Neural progenitor cell (in vitro differentiated cells): ENCODE data around the gene HMSD. TPM values are rescaled to one million over a fixed set of nuclear protein-coding genes. Genes with fewer than 3 reads are reported as not detected.

Experiments
- DNase-seq: peaks from one replicate; pipeline ENCODE4 v3.0.0-alpha.2; 2016; ENCODE audit warnings: low spot score
- H2AFZ ChIP-seq: fragments of 200-600 bp; sonication (generic); replicated peaks from 2 replicates; pipeline ENCODE4 v1.6.1; 2016; ENCODE audit warnings: antibody characterized with exemption
- H3F3A ChIP-seq: fragments of 200-600 bp; sonication (generic); 2 replicates; pipeline ENCODE4 v1.6.1; 2016; ENCODE audit warnings: antibody characterized with exemption, low read depth
- H3K27ac ChIP-seq: fragments of 200-600 bp; sonication (generic); 2 replicates; pipeline ENCODE4 v1.5.1; 2016; ENCODE audit warnings: mild to moderate bottlenecking
- H3K27me3 ChIP-seq: fragments of 200-600 bp; sonication (generic); 2 replicates; pipeline ENCODE4 v1.6.1; 2016; ENCODE audit warnings: mild to moderate bottlenecking, moderate library complexity
- H3K36me3 ChIP-seq: fragments of 200-600 bp; sonication (generic); 2 replicates; pipeline ENCODE4 v1.5.1; 2016
- H3K4me1 ChIP-seq: fragments of 200-600 bp; sonication (generic); 2 replicates; pipeline ENCODE4 v1.6.1; 2016; ENCODE audit warnings: mixed run types
- H3K4me2 ChIP-seq: fragments of 200-600 bp; sonication (generic); 2 replicates; pipeline ENCODE4 v1.6.1; 2016
- H3K4me3 ChIP-seq: fragments of 200-600 bp; sonication (generic); 2 replicates; pipeline ENCODE4 v1.5.1; 2016
- H3K79me2 ChIP-seq: fragments of 200-600 bp; sonication (generic); 2 replicates; pipeline ENCODE4 v1.6.1; 2016; ENCODE audit warnings: low read depth
- H3K9ac ChIP-seq: fragments of 200-600 bp; sonication (generic); 2 replicates; pipeline ENCODE4 v1.6.1; 2016
- H3K9me3 ChIP-seq: fragments of 200-600 bp; sonication (generic); 2 replicates; pipeline ENCODE4 v1.5.1; 2016; ENCODE audit warnings: low read depth
- H4K20me1 ChIP-seq: fragments of 200-600 bp; sonication (generic); 2 replicates; pipeline ENCODE4 v1.6.1; 2016; ENCODE audit warnings: low read depth
- H3K27ac Mint-ChIP-seq: 3 replicates; pipeline ENCODE4 v1.8.0; 2021; ENCODE audit warnings: mixed read lengths
- H3K27me3 Mint-ChIP-seq: 2 replicates; pipeline ENCODE4 v1.8.0; 2022; ENCODE audit warnings: low read depth, mild to moderate bottlenecking, inconsistent platforms, moderate library complexity, mixed read lengths; ENCODE audit not compliant: insufficient read depth
- H3K36me3 Mint-ChIP-seq: 3 replicates; pipeline ENCODE4 v1.8.0; 2021; ENCODE audit warnings: mixed read lengths
- H3K4me1 Mint-ChIP-seq: 3 replicates; pipeline ENCODE4 v1.8.0; 2021; ENCODE audit warnings: mixed read lengths
- H3K4me3 Mint-ChIP-seq: 3 replicates; pipeline ENCODE4 v1.8.0; 2021; ENCODE audit warnings: mild to moderate bottlenecking, moderate library complexity, mixed read lengths
- H3K9me3 Mint-ChIP-seq: 3 replicates; pipeline ENCODE4 v1.8.0; 2020; ENCODE audit warnings: mixed read lengths
- CTCF ChIP-seq: fragments of 200-600 bp; sonication (generic); IDR thresholded peaks from 2 replicates; pipeline ENCODE4 v1.5.1; 2017; ENCODE audit warnings: antibody characterized with exemption, mild to moderate bottlenecking
- EZH2 ChIP-seq: fragments of 200-600 bp; sonication (generic); IDR thresholded peaks from 2 replicates; pipeline ENCODE4 v1.6.1; 2017; ENCODE audit warnings: antibody characterized with exemption, mild to moderate bottlenecking, moderate library complexity
- EZH2phosphoT487 ChIP-seq: fragments of 200-600 bp; sonication (generic); IDR thresholded peaks from 2 replicates; pipeline ENCODE4 v1.6.1; 2017; ENCODE audit warnings: antibody characterized with exemption
- total RNA-seq: library from RNA; depleted of rRNA; stranded (reverse); fragments of >200 nt; gene quantifications from 2 replicates; pipeline ENCODE4 v1.2.3, GENCODE V29; 2015; ENCODE audit warnings: low replicate concordance

HMSD gene
- total RNA-seq, 1 donor from 2014 or later: 0.88 TPM

GRCh38 chr18:63972002-63972376 lies 22.9 kb downstream of the HMSD start:
- Histone ChIP-seq H3K27ac (no peak overlapping the region), H2AFZ (no peak overlapping the region), H4K20me1 (no peaks in the 10 kb centered on the region), H3K36me3 (no peaks in the 10 kb centered on the region), H3K9me3 (no peaks in the 10 kb centered on the region), H3K4me2 (no peak overlapping the region), H3K9ac (no peak overlapping the region), H3F3A (peaks cover 16% of the 10 kb centered on the region), H3K79me2 (no peaks in the 10 kb centered on the region), H3K27me3 (peaks cover 23% of the 10 kb centered on the region), H3K4me1 (peaks cover 10% of the 10 kb centered on the region), H3K4me3 (no peak overlapping the region)
- Mint-ChIP-seq H3K36me3 (no peaks in the 10 kb centered on the region), H3K9me3 (no peaks in the 10 kb centered on the region), H3K4me3 (peak overlapping the region; percentile 96), H3K27me3 (peaks cover 6% of the 10 kb centered on the region), H3K4me1 (peaks cover 19% of the 10 kb centered on the region), H3K27ac (no peak overlapping the region)
- no peak for DNase-seq
- TF ChIP-seq EZH2 (no peak), CTCF (no peak), EZH2phosphoT487 (no peak)

GRCh38 chr18:63974991-63975390 lies 25.9 kb downstream of the HMSD start:
- Histone ChIP-seq H3K4me1 (peaks cover 10% of the 10 kb centered on the region), H3F3A (peaks cover 15% of the 10 kb centered on the region), H3K36me3 (no peaks in the 10 kb centered on the region), H3K9me3 (no peaks in the 10 kb centered on the region), H3K79me2 (no peaks in the 10 kb centered on the region), H3K9ac (no peak overlapping the region), H4K20me1 (no peaks in the 10 kb centered on the region), H3K27me3 (peaks cover 37% of the 10 kb centered on the region), H3K4me3 (no peak overlapping the region), H3K27ac (no peak overlapping the region), H3K4me2 (no peak overlapping the region), H2AFZ (peak overlapping the region; percentile 47)
- no peak overlapping the region for H3K27ac Mint-ChIP-seq
- H3K36me3 Mint-ChIP-seq: no peaks in the 10 kb centered on the region
- TF ChIP-seq EZH2 (no peak), CTCF (peak; percentile 23)
- peaks cover 13% of the 10 kb centered on the region for H3K4me1 Mint-ChIP-seq
- H3K27me3 Mint-ChIP-seq: peaks cover 2% of the 10 kb centered on the region
- DNase-seq: peak; percentile 21
- H3K4me3 Mint-ChIP-seq: no peak overlapping the region
- H3K9me3 Mint-ChIP-seq: no peaks in the 10 kb centered on the region

DNA sequence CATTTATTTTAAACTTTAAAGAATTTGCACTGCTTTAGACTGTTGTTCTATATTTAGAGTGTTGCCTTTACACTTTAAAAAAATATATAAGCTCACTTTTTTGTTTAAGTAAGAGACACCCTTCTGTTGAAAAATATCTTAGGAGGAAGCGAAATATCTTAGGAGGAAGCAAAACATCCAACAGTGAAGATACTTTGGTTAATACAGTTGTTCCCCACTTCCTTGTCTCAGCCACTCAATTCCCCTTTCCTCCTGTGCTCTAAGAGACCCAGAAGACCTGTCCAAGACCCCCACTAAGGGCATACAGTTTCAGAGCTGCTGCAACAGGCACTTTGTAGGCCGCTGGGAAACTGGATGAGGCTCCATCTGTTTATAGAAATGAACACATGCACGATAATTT lies 26.5 kb downstream of the HMSD start:
- H3K9me3 ChIP-seq: no peaks in the 10 kb centered on the region
- H4K20me1 ChIP-seq: no peaks in the 10 kb centered on the region
- no peaks in the 10 kb centered on the region for H3K9me3 Mint-ChIP-seq
- H3K79me2 ChIP-seq: no peaks in the 10 kb centered on the region
- H3K9ac ChIP-seq: no peak overlapping the region
- no peak overlapping the region for H3K4me3 ChIP-seq
- no peak for TF ChIP-seq CTCF
- TF ChIP-seq EZH2: no peak
- TF ChIP-seq EZH2phosphoT487: no peak
- H3K4me1 Mint-ChIP-seq: peaks cover 13% of the 10 kb centered on the region
- H3K27ac Mint-ChIP-seq: no peak overlapping the region
- peaks cover 10% of the 10 kb centered on the region for H3K4me1 ChIP-seq
- no peak overlapping the region for H3K4me2 ChIP-seq
- H3K27ac ChIP-seq: no peak overlapping the region
- H3K36me3 Mint-ChIP-seq: no peaks in the 10 kb centered on the region
- H3K27me3 ChIP-seq: peaks cover 37% of the 10 kb centered on the region
- no peak for DNase-seq
- no peaks in the 10 kb centered on the region for H3K36me3 ChIP-seq
- H3K27me3 Mint-ChIP-seq: peaks cover 2% of the 10 kb centered on the region
- H2AFZ ChIP-seq: peak overlapping the region; percentile 47
- H3K4me3 Mint-ChIP-seq: no peak overlapping the region
- peaks cover 10% of the 10 kb centered on the region for H3F3A ChIP-seq

- H3F3A ChIP-seq: no peaks in the 10 kb centered on the region
- H2AFZ ChIP-seq: no peak overlapping the region
- H3K4me1 ChIP-seq: no peaks in the 10 kb centered on the region
- no peak overlapping the region for H3K4me3 ChIP-seq
- no peaks in the 10 kb centered on the region for H3K79me2 ChIP-seq
- Mint-ChIP-seq H3K27me3 (peaks cover 2% of the 10 kb centered on the region), H3K27ac (no peak overlapping the region), H3K36me3 (no peaks in the 10 kb centered on the region), H3K9me3 (no peaks in the 10 kb centered on the region), H3K4me1 (peaks cover 4% of the 10 kb centered on the region), H3K4me3 (no peak overlapping the region)
- peaks cover 37% of the 10 kb centered on the region for H3K27me3 ChIP-seq
- no peaks in the 10 kb centered on the region for H4K20me1 ChIP-seq
- H3K36me3 ChIP-seq: no peaks in the 10 kb centered on the region
- no peak overlapping the region for H3K4me2 ChIP-seq
- H3K9ac ChIP-seq: no peak overlapping the region
- TF ChIP-seq EZH2 (no peak), CTCF (no peak), EZH2phosphoT487 (no peak)
- H3K27ac ChIP-seq: no peak overlapping the region
- no peaks in the 10 kb centered on the region for H3K9me3 ChIP-seq
- DNase-seq: no peak
Observed at GRCh38 chr18:63977040-63977439, 27.9 kb downstream of the HMSD start.
